HG03469 (cell line): ENCODE measurements around the gene DUSP22.

Source experiments
- ATAC-seq: cut with Tn5 transposase; IDR thresholded peaks from one replicate; pipeline ENCODE4 v1.9.1; 2021; ENCODE audit warnings: mild to moderate bottlenecking, moderate library complexity, moderate number of reproducible peaks; ENCODE audit not compliant: unreplicated experiment

Gene DUSP22

GRCh38 chr6:349491-349921 is 57.2 kb downstream of the DUSP22 start:
- ATAC-seq: no peak

DNA sequence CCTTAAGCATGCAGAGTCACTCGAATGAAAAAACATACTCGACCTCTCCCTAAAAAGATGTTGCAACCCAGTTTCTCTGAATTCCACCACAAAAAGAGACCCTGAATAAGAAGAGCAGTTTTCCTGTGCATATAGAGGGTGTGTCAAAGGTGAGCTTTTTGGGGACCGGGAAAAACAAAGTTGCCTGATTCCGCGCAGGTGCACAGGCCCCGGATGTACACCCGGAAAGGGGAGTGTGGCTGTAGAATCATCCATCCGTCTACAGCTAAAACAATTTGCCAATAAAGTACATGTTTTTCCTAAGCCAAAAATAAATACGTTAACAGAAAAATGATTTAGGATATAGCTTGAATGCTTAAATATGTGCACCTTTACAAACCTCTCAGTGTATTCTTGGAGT is 58.1 kb downstream of the DUSP22 start:
- no peak for ATAC-seq

DNA sequence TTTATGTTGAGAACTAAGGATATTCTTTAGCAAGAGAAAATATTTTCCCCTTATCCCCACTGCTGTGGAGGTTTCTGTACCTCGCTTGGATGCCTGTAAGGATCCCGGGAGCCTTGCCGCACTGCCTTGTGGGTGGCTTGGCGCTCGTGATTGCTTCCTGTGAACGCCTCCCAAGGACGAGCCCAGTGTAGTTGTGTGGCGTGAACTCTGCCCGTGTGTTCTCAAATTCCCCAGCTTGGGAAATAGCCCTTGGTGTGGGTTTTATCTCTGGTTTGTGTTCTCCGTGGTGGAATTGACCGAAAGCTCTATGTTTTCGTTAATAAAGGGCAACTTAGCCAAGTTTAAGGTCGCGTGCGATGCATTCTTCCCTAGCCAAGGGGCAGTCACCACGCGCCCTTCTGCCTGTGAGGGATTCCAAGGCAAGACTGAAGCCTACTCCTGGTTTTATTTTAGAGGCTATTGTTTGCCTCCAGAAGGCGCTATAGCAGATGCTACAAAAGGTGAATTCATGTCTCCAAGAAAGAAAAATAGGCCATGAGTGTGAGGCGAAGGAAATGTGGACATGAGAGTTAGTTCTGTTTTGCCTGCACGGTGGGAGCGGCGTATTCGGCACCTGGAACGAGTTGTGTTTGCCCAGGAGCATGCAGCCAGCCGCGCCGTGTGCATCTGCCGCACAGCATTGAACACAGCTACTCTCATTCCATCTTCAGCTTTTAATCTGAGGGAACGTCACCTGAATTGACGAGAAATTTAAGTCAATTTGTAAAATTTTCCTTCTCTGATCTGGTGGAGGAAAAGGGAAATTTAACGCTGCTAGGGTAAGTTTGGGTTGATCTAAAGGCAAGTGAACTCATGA is 59.0 kb downstream of the DUSP22 start:
- ATAC-seq: no peak

DNA sequence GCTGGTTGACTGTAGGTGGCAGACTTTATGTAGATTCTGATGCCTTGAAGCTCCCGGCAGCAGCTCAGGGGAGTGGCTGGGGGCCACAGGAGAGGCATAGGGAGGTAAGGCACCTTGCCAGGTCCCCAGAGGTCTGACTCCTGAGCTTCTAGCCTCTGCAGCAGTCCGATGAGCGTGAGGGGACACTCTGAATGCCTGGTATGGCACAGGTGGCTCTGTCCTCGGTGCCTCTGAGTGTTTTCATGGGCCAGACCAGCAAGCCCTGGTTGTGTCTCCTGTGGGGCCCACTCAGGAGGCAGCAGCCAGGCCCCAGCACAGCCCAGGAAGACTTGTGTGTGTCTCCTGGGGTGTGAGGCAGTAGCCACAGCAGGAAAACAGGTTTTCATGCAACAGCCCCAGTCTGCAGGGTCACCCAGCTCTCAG is 59.6 kb downstream of the DUSP22 start:
- ATAC-seq: no peak

DNA sequence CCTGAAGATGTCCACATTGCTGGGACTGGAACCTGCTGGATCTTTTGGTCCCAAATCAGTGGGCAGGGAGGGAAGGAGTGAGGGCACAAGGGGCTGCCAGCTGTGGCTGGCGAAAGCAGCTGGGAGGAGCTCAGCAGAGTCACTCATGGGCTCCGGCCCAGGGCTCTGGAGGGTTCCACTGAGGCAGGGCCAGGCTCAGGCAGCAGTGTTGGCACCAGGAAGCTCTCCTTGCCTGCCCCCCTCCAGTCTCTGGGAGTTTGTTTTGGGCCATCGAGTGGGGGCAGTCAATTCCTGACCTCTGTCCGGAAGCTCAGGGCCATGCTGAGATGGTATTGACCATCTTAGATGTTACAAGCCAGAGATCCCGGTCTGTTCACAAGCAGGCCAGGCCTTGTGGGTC is 60.2 kb downstream of the DUSP22 start:
- no peak for ATAC-seq

GRCh38 chr6:352896-353470 is 60.7 kb downstream of the DUSP22 start:
- no peak for ATAC-seq

DNA sequence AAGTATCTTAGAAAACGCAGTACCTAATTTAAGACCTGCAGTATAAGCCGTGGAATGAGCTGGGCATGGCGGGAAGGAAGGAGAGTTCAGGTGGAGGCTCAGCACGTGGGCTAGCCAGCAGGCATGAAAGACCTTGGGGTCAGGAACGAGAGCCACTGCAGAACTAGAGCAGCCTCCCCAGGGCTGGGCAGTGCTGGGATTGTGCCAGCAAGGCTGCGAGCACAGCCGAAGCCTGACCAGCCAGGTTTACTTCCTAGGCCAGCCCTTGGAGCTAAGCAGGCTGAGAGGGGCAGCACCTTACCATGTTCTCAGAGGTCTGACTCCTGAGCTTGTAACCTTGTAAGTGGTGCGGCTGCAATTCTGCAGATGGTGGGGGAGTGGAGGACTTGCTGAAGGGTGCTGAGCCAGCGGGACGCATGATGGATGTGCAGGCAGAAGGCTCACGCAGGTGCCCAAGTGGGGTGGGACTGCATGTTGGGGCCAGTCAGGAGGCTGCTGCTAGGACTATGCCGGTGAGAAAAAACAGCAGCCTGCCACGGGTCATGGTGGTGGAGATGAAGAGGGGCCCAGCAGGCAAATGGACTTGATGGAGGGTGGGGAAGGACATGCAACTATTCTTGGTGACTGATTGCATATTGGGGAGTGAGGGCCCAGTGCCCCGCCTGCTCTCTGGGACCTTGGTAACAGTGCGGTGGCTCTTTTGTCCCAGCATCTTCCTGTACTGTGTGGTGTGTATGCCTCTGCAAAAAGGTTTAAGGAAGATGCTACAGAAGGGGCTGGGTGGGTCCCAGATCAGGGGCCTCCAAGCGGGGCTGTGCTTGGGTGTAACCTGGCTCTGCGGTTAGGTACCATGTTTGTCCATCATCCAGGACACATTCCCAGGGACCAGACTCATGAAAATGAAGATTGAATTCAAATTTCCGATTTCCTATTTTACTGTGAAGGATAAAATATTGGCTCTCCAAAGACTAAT is 61.6 kb downstream of the DUSP22 start:
- no peak for ATAC-seq

DNA sequence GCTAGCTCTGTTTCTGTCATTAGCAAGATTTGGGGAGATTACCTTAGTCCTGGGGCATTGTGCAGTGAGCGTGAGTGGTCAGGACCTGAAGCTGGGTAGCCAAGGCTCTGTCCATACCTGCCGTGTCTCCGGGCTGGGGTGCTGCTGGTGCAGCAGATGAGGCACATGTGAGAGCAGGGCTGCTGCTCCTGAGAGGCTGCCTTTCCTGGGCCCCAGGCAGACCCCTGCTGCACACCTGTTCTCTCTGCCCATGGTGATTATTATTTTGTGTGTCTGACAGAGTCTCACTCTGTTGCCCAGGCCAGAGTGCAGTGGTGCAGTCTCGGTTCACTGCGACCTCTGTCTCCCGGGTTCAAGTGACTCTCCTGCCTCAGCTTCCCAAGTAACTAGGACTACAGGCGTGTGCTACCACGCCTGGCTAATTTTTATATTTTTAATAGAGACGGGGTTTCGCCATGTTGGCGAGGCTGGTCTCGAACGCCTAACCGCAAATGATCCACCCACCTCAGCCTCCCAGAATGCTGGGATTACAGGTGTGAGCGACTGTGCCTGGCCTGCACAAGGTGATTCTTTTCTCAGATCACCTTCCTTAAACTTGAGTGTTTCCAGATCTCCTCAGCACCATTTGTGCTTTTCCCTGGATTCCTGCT is 62.5 kb downstream of the DUSP22 start:
- ATAC-seq: no peak

GRCh38 chr6:355373-356208 is 63.3 kb downstream of the DUSP22 start:
- no peak for ATAC-seq

DNA sequence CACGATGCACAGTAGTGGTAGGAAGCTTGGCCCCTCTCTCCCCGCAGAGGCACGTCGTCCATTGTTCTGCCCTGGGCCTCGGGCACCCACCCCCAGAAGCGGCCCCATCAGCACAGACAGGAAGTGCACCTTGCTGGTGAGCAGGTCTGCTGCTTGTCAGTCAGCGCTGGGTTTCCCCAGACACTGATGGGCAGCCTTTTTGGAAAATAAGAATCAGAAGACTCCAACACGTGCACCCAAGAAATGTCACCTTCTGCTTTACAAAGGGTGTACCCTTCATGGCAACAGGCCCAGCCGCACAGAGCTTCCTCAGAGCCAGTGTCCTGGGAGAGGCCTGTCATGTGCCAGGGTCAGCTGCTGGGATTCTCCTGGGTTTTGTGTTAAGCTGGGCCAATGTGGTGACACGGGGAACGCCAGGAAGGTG is 64.6 kb downstream of the DUSP22 start:
- ATAC-seq: no peak

DNA sequence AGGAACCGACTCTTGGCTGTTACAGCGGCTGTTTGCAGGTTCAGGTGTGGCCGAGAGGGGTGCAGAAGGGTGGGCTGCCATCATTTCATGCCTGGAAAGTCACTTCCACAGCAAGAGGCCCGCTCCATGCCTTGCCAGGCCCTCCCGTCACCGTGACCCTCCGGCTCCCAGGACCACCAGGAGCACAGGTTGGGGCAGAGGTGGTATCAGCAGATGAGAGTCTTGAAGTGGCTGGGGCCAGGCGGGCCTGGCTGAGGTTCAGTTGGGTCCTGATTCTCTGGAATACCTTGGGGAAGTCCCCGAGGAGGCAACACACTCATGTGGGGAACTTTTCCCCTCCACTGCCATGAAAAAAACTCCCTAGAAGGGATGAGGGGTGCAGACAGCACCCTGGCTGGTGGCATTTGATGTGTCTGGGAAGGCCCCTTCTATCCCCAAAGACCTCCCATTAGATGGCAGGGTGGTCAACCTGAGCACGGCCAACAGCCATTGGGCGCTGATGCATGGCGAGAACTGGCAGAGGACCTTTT is 65.0 kb downstream of the DUSP22 start:
- ATAC-seq: no peak

- ATAC-seq: no peak
Measured at GRCh38 chr6:357791-358341, 65.6 kb downstream of the DUSP22 start.

- ATAC-seq: no peak
Measured at GRCh38 chr6:358432-358831, 66.1 kb downstream of the DUSP22 start.

GRCh38 chr6:358847-359246 is 66.6 kb downstream of the DUSP22 start:
- no peak for ATAC-seq

DNA sequence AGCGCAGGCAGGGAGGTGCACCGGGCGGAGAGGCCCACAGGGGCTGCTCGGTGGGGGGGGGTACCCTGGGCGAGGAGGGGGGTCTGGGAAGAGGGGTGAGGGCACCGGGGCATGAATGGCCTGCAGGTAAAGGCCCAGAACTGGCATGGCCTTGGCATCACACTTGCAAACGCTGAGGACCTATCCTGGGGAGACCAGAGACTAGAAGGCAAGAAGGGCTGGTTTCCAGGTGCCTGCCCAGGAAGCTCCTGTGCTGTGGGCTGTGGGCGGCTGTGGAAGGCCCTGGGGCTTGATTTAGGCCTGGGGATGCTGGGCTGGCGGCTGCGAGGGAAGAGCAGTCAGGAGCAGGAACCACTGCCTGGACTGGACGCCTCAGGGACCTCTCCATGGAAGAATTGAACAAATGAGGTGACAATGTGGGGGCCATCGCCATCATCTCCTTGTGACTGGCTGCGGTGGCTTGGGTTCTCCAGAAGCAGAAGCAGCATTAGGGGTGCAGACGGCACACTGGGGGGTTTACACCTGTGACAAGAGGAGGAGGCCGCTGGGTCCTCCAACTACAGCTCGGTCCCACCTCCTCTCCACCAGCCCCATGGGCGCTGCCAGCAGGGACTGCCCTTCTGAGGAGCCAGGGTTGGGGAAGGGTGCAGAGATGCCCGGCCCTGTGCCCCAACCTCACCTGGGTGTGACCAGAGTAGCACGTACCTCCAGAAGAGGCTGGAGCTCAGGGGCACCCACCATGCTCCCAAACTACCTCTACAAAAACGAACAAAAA is 67.2 kb downstream of the DUSP22 start:
- ATAC-seq: no peak

GRCh38 chr6:360349-360748 is 68.1 kb downstream of the DUSP22 start:
- no peak for ATAC-seq

- no peak for ATAC-seq
Measured at GRCh38 chr6:360764-361373, 68.6 kb downstream of the DUSP22 start.
